GM19099 (cell line): Measurements from ENCODE around the gene GTPBP2.

Source experiments
- POLR2A ChIP-seq: IDR thresholded peaks from 3 replicates; pipeline ENCODE4 v1.6.1; 2011; ENCODE audit warnings: low read depth; ENCODE audit not compliant: insufficient read length; ENCODE audit errors: extremely low read depth

GTPBP2 gene

DNA sequence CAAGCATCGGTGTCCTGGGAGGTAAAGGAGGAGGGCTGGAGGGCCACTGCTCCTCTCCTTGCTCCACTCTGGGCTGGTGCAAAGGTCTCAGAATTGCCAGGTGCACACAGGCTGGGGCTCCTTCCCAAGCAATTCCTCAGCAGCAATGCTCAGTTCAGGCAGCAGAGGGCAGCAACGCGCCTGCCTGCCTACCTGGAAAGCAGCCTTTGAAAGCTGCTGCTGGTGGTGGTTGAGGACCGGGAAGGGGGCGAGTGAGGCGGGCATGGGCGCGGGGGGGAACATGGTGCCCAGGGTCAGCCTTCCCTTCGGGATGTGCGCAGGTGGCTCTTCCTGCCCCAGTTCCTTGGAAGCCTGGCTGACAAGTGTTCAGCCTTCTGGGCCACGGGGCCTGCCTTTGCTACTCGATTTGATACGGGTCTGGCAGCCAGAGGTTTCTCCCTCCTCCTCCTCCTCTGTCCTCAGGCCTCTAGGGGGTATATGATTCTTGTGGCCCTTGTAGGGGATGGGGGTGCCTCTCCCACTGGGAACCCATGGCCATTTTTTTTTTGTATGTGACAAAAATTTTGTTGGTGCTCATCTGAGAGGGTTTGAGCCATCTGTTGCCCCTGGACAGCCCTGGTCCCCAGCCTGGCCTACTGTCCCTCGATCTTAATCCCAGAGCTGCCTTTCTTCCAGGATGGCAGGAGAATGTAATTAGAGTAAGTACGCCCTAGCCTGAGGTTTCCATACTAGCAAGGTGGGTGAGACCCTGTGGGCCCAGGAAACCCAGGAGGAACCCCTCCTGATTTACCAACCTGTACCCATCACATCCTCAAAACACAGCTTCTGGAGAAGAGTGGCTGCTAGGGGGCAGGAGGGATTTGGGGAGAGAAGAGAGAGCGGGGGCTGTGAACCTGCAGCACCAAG, 38.4 kb upstream of the GTPBP2 start:
- TF ChIP-seq POLR2A: no peak

DNA sequence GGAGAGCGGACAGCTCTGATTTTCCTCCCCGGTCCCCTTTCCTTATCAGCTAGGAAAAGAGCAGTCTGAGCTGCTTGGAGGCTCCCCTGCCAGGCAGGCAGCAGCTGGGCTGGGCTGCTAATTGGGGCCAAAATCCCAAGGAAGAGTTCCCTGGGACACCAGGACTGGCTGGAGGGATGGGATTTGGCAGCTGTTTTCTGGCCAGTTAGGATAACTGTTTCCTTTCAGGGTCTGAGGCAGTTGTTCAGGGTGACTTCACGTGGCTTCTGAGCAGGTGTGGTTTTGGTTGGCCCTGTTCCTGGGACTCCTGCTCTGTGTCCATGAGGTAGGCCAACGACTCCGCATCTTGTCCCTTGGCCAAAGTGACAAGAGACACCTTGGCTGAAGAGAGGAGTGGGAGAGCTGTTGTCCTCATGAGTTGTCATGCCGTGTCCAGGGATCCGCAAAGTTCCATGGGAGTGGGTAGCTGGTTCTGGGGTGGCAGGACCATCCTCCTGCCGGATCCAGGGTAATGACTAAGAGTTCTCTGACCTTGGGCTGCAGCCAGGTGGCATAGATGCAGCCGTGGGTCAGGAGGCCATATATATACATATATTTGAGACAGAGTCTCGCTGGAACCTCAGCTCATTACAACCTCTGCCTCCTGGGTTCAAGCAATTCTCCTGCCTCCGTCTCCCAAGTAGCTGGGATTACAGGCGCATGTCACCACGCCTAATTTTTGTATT, 37.3 kb upstream of the GTPBP2 start:
- TF ChIP-seq POLR2A: no peak

DNA sequence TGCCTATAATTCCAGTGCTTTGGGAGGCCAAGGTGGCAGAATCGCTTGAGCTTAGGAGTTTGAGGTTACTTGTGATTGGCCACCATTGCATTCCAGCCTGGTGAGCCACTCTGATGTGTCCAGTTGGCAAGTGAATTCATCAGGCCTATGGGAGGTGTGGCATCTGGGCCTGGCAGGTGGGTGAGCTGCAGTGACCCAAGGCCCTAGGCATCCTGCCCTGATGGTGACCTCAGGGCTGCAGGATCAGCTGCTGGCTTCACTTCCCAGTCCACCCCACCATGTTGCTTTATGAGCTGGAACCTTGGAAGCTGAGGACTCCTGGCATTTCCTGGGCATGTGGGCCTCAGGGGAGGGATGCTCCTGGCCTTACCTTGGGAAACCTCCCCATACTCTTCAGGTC, 36.3 kb upstream of the GTPBP2 start:
- no peak for TF ChIP-seq POLR2A

DNA sequence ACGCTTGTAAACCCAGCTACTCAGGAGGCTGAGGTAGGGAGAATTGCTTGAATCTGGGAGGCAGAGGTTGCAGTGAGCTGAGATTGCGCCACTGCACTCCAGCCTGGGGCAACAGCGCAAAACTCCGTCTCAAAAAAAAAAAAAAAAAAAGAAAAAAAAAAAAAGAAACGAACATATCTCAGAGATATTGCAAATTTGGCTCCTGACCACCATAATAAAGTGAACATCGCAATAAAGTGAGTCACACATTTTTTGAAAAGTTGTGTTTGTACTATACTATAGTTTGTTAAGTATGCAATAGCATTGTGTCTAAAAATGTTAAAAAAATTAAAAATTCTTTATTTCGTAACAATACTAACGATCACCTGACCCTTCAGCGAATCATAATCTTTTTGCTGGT, 29.1 kb upstream of the GTPBP2 start:
- no peak for TF ChIP-seq POLR2A

DNA sequence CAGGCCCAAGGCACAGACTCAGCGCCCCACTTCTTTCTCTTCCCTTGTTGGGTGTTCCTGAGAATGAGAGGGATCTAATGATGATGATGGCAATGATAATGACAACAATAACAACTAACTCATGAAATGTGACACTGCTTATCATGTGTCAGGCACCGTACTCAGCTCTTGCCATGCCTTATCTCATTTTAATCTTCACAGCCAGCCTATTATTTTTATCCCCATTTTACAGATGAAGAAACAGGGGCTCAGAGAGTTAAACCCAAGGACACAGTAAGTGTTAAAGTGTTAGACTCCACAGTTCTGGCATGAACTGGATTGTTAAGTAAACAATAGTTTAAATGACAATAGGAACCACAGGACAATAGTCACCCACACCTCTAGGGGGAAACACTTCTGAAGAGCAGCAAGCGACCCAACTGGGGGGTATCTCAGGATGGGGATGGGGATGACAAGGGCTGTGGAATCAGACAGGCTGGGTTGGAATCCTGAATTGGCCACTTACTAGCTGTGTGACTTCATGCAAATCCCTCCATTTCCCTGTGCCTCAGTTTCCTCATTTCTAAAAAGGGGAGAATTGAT, 28.2 kb upstream of the GTPBP2 start:
- TF ChIP-seq POLR2A: no peak

DNA sequence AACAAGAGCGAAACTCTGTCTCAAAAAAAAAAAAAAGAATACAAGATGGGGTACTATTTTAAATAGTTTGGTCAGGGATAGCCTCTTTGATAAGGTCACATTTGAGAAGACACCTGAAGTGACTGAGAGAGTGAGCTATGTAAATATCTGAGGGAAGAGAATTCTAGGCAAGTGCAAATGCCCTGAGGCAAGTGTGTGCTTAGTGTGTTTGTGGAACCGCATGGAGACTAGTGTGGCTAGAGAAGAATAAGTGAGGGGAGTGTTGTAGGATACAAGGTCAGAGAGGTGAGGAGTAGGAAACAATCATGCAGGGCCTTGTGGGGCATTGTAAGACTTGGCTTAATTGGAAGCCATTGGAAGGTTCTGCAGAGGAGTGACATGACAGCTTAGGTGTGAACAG, 19.2 kb upstream of the GTPBP2 start:
- no peak for TF ChIP-seq POLR2A

DNA sequence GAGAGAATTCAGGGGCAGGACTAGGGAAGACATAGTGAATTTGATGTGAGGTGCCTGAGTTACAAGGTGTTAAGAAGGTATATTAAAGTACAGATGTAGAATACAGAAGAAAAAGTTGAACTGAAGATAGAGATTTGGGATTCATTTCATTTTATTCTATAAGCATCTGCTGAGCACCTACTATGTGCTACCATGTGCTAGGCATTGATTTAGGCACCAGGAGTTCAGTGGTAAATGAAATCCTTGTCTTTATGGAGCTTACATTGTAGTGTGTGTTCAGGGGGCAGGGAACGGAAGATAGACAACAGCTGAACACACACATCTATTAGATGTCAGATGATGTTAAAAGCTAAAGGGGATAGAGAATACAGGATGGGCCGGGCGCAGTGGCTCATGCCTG, 18.5 kb upstream of the GTPBP2 start:
- TF ChIP-seq POLR2A: no peak

DNA sequence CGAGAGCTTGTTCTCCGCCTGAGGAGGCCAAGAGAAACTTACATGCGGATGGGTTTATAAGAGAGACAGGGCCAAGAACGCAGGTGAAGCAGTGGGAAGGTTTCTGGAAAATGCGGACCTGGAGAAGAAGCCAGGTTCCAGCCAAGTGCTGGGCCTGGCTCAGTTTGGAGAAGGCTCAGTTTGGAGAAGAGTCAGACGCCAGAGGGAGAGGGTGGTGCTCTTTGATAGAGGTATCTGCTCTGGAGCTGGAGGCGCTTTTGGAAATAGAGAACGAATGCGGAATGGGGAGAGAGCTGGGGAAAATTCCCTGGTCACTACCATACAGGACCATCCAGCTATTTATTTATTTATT, 16.5 kb upstream of the GTPBP2 start:
- TF ChIP-seq POLR2A: no peak

DNA sequence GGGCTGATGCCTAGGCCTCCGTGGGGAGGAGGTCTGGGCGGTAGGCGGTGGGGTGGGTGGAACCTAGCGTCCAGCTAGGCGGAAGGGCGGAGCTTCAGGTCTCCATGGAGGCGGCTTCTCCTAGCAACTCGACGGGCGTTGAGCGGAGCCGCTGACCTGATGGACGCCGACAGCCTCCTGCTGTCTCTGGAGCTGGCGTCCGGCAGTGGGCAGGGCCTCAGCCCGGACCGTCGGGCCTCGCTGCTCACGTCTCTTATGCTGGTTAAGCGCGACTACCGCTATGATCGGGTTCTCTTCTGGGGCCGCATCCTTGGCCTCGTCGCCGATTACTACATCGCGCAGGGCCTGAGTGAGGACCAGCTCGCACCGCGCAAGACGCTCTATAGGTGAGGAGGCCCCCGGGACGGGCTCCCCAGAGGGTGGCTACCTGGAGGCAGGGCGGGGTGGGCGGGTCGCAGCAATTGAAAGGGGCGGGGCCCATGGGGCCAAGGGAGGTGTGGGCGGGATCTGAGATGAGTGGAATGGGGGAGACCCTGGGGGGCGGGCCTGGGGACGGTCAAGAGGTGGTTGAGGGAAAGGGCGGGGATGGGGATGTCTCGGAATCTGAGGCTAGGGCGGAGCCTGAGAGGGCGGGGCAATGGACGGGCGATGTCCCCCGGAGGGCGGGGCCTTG, 16.0 kb upstream of the GTPBP2 start, which contains the start of gene RSPH9:
Gene RSPH9 (plus strand): TSS at position 97 of the 673 bp plus-strand sequence. CDS start 63 bp downstream, at position 160.
- TF ChIP-seq POLR2A: no peak

DNA sequence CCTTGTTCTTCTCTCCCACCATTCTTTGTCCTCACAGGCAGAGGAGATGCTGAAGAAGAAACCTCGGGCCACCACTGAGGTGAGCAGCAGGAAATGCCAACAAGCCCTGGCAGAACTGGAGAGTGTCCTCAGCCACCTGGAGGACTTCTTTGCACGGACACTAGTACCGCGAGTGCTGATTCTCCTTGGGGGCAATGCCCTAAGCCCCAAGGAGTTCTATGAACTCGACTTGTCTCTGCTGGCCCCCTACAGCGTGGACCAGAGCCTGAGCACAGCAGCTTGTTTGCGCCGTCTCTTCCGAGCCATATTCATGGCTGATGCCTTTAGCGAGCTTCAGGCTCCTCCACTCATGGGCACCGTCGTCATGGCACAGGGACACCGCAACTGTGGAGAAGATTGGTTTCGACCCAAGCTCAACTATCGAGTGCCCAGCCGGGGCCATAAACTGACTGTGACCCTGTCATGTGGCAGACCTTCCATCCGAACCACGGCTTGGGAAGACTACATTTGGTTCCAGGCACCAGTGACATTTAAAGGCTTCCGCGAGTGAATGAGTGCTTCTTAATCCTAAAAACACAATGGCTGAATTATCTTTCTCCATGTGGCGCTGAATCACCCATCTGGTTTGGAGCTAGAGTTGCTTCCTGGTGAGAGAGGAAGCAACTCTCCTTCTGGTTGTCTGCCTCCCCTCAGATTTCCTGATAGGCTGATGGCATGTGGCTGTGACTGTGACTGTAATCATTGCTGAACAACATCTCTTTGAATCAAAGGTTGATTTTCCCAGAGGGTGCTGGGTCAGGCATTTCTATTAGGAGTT, 11.1 kb upstream of the GTPBP2 start:
- TF ChIP-seq POLR2A: no peak

DNA sequence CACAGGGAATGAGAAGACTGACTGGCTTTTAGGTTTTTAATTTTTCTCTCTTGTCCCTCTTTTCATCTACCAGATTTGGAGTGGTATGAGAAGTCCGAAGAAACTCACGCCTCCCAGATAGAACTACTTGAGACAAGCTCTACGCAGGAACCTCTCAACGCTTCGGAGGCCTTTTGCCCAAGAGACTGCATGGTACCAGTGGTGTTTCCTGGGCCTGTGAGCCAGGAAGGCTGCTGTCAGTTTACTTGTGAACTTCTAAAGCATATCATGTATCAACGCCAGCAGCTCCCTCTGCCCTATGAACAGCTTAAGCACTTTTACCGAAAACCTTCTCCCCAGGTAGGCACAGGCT, 7.2 kb upstream of the GTPBP2 start:
- no peak for TF ChIP-seq POLR2A

DNA sequence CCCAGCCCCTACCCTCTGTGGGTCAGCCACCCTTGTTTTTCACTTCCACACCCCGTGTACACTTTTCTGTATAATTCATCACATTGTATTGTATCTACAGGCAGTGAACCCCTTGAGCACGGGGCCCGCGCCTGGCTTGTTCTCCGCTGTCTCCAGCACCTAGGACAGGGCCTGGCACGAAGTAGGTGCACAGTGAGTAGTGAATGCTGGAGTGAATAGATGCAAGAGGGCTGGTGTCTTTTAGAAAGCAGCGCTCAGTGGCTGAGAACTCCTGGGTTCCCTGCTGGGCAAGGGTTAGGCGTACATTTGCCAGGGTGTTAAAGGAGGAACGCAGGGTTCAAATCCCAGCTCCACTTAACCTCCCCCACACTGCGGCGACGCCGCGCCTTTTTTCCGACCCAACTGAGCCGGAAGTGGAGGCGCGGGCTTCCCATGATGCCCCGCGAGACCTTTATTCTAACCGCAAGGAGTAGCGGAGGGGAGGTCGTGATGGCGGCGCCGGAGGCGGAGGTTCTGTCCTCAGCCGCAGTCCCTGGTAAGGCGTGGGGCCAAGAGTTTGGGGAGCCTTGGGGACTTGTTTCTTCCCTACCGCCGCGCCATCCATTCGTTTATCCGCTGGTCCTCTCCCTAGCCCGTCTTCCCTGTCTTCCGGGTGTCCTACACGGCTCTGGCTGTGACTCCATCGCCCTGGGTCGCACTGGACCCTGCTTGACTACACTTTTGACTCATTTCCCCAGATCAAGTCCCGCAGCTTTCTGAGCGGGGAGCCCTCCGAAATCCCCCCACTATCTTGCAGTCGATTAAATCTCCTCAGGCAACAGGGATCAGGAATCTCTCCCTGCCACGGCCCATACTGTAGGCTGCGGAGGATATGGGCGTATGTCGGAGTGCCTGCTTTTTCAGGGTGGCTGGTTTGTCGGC, 6.6 kb upstream of the GTPBP2 start, which contains the start of gene MAD2L1BP:
Gene MAD2L1BP (plus strand): TSS at position 454 of the 921 bp plus-strand sequence. CDS start 36 bp downstream, at position 490.
- TF ChIP-seq POLR2A: peak; percentile 96

DNA sequence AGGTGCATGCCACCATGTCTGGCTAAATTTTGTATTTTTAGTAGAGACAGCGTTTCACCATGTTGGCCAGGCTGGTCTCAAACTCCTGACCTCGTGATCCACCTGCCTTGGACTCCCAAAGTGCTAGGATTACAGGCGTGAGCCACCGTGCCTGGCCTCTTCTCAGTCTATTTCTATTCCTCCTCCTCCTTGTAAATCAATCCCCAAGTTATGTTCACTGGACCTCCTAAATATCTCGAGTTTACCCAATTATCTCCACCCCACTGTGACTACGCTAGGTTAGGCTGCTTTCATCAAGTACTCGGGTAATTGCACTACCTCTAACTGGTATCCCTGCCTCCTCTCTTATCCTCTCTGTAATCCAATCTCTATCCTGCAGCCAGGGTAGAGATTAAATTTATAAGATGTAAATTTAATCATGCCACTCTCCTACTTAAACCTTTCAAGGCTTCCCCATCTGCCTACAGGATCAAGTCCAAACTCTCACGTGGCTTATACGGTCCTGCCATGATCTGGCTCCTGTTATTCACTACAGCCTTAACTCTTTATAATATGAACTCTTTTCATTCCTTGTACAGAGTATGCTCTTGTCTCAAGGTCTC, 5.7 kb upstream of the GTPBP2 start:
- TF ChIP-seq POLR2A: no peak
